ENCODE results near the gene SPEF2. TPM values are rescaled to one million over a fixed set of nuclear protein-coding genes. Genes with fewer than 3 reads are reported as not detected.

Gene SPEF2
- total RNA-seq, 3 donors from 2014 or later: 3.4 to 4.3 (median 3.4) TPM

DNA sequence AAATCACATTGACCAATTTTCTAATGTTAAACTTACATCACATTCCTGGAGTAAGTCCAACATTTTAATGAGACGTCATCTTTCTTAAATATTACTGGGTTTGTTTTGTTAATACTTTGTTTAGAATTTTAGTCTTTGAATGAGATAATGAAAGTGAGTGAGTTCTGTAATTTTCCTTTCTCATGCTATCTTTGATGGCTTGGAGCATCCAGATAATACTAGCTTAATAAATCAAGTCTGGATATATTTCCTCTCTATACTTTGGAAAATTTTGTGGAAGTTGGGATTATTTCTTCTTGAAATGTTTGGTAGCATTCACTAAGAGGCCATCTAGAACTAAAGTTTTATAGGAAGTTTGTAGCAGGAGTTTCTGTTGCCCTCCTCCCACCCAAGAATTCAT is 148.3 kb downstream of the SPEF2 start:
- ATAC-seq (no peak), DNase-seq (no peak)
- H3K4me3 Mint-ChIP-seq: no peak overlapping the region
- peaks cover 15% of the 10 kb centered on the region for H3K4me1 Mint-ChIP-seq (ENCODE audit: low read depth)
- no peaks in the 10 kb centered on the region for H3K27me3 Mint-ChIP-seq (ENCODE audit: low read depth)
- no peaks in the 10 kb centered on the region for H3K36me3 Mint-ChIP-seq (ENCODE audit: insufficient read depth)
- H3K9me3 Mint-ChIP-seq: no peaks in the 10 kb centered on the region

DNA sequence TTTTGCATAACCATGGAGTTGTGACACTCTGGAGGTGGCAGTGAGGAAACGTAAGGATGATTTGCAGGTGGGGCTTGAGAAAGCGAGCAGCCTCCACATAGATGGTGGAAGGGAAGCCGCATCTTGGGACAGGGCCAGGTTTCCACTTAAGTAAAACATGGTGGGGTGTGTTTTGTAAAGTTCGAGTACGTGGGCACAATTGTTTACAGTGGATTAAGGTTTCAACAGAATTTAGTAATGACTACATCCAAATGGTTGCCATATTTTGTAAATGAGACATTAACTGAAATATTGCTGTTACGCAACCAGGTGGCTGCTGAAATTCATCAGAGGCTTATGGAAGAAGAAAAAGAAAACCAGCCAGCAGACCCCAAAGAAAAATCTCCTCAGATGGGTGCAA is 153.6 kb downstream of the SPEF2 start:
- Mint-ChIP-seq H3K27me3 (ENCODE audit: low read depth) (no peaks in the 10 kb centered on the region), H3K9me3 (no peaks in the 10 kb centered on the region), H3K4me1 (ENCODE audit: low read depth) (peaks cover 32% of the 10 kb centered on the region), H3K36me3 (ENCODE audit: insufficient read depth) (peaks cover 5% of the 10 kb centered on the region), H3K4me3 (no peak overlapping the region)
- DNase-seq: no peak
- no peak for ATAC-seq

DNA sequence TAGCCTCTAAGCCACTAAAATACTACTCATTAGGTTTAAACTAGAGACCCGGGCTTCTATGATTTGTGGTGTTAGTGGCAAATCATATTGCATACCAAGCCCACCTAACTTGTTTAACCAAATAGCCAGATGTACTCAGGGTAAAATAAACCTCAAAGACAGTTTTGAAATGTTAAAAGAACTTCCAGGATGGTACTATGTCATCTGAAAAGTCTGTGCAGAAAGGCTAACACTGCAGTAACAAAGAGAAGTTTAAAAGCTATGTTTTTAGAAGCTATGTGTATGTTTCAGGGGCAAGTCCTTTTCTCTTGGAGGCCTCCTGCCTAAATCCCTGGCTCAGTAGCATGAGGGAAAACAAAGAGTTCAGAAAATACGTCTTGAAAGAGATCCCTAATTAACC is 154.2 kb downstream of the SPEF2 start:
- no peaks in the 10 kb centered on the region for H3K27me3 Mint-ChIP-seq (ENCODE audit: low read depth)
- no peaks in the 10 kb centered on the region for H3K9me3 Mint-ChIP-seq
- H3K4me1 Mint-ChIP-seq (ENCODE audit: low read depth): peaks cover 36% of the 10 kb centered on the region
- H3K4me3 Mint-ChIP-seq: no peak overlapping the region
- ATAC-seq (no peak), DNase-seq (no peak)
- H3K36me3 Mint-ChIP-seq (ENCODE audit: insufficient read depth): peaks cover 5% of the 10 kb centered on the region

DNA sequence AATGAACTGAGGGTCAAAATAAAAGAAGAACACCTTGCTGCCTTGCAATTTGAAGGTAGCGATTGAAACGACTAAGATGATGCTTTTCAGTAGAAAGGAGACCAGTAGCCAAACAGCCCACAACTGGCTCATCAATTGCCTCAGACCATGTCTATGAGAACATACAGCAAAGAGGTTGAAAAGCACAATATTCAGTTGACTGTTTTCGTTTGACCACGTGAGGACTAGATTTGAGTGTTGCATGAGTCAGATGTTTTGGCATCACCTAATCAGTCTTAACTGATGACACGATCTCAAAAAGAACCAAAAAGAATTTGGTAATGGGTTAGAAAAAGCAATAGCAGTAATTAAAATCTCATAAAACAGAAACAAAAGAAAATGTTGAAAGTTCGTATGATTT is 156.3 kb downstream of the SPEF2 start:
- ATAC-seq (peak; percentile 88 to 90), DNase-seq (no peak)
- H3K4me1 Mint-ChIP-seq (ENCODE audit: low read depth): peaks cover 54% of the 10 kb centered on the region
- no peak overlapping the region for H3K4me3 Mint-ChIP-seq
- no peaks in the 10 kb centered on the region for H3K27me3 Mint-ChIP-seq (ENCODE audit: low read depth)
- H3K9me3 Mint-ChIP-seq: no peaks in the 10 kb centered on the region
- H3K36me3 Mint-ChIP-seq (ENCODE audit: insufficient read depth): peaks cover 5% of the 10 kb centered on the region

DNA sequence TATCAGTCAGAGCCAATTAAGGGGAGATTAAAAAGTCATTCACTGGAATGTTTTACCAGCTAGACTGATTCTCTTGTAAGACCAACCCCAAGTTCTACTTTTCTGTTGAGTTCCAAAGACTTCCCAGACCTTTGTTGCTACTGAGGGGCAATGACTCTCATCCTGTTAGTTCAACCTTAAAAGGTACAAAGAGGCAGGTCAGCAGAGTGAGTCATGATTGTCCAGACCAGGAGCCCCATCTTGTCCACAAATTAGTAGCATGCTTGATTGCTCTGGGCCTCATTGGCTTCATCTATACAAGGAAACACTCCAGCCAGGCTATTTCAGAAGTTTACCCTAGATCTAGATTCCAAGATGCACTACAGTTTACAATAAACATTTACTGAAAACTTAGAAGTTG is 159.1 kb downstream of the SPEF2 start:
- peaks cover 2% of the 10 kb centered on the region for H3K36me3 Mint-ChIP-seq (ENCODE audit: insufficient read depth)
- DNase-seq (no peak), ATAC-seq (no peak)

DNA sequence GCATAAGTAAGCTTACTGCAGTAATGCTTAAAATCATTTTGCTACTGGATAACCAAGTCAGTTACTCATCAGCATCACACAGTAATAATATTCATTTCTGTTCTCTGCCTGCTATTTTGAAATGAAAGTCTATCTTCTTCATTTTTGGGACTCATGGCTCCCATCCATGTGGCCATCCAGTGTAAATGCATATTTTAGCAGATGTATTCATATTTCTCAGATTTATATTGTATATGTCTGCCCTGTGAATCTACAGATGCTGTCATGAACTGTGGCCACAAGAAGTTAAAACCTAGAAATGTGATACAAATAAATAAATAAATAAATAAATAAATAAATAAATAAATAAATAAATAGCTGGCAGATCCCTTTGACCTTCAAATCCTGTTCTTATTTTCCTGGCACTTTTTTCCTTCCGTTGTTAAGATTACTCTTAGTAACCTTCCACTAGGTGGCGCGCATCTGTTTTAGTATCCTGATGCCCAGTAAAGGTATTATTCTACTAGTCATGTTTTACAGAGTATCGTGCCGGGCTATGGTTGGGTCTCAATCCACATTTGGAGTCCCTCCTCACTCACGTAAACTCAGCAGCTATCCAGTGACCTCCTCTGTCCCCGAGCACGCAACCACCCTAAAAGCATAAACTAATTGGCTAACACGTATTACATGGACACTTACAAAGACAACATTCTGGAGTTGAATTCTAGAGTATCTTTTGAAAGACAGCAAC is 159.9 kb downstream of the SPEF2 start:
- peak; percentile 75 for DNase-seq
- Mint-ChIP-seq H3K4me3 (peak overlapping the region; percentile 69), H3K27me3 (ENCODE audit: low read depth) (no peaks in the 10 kb centered on the region), H3K4me1 (ENCODE audit: low read depth) (peaks cover 77% of the 10 kb centered on the region), H3K36me3 (ENCODE audit: insufficient read depth) (no peaks in the 10 kb centered on the region), H3K9me3 (no peaks in the 10 kb centered on the region)
- peak; percentile 11 to 37 for ATAC-seq

More for the DNA sequence above, 159.1 kb downstream of the SPEF2 start:
- Mint-ChIP-seq H3K4me3 (no peak overlapping the region), H3K27me3 (ENCODE audit: low read depth) (no peaks in the 10 kb centered on the region), H3K4me1 (ENCODE audit: low read depth) (peaks cover 73% of the 10 kb centered on the region), H3K9me3 (no peaks in the 10 kb centered on the region)

DNA sequence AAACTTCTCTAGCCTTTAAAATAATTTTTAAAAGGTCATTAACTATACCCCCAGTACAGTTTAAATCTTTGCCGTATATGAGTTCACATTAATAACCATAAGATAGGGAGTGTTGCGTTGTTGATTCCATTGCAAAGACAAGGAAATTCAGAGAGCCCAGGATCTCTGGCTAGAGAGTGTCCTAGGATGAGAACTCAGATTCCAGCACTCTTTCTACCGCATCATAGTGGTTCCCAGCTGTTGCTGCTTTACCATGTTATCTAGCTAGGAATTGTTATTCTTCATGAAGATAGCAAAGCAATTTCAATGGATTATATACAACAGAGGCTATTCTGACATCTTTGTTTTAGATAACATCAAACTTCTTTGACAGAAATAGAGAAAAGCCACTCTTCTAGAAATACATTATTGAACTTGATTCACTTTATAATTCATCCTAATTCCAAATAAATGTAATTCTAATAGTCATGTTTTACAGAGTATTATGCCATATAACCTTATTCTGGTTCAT is 160.7 kb downstream of the SPEF2 start:
- Mint-ChIP-seq H3K27me3 (ENCODE audit: low read depth) (no peaks in the 10 kb centered on the region), H3K4me3 (no peak overlapping the region), H3K4me1 (ENCODE audit: low read depth) (peaks cover 82% of the 10 kb centered on the region), H3K9me3 (no peaks in the 10 kb centered on the region), H3K36me3 (ENCODE audit: insufficient read depth) (no peaks in the 10 kb centered on the region)
- no peak for DNase-seq
- ATAC-seq: no peak

DNA sequence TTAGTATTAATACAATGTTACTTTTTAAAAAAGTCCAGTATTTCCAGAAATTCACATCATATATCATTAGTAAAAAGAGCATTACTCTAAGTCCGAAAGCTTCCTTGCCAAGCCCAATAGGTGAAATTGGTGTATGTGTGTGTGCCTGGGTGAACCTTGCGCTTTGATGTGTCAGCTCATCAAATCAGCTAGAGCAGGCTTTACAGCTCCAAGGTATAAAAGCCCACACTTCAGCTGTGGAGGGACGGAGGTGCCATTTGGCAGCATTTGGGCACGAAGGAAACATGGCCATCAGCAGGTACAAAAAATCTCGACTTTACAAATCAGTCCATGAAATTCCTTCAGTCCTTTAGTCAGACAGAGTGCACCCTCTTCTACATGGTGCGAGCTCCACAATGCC is 162.6 kb downstream of the SPEF2 start:
- Mint-ChIP-seq H3K27me3 (ENCODE audit: low read depth) (no peaks in the 10 kb centered on the region), H3K9me3 (no peaks in the 10 kb centered on the region), H3K36me3 (ENCODE audit: insufficient read depth) (no peaks in the 10 kb centered on the region), H3K4me3 (peak overlapping the region; percentile 73), H3K4me1 (ENCODE audit: low read depth) (peaks cover 80% of the 10 kb centered on the region)
- DNase-seq (peak; percentile 52), ATAC-seq (peak; percentile 55 to 66)

DNA sequence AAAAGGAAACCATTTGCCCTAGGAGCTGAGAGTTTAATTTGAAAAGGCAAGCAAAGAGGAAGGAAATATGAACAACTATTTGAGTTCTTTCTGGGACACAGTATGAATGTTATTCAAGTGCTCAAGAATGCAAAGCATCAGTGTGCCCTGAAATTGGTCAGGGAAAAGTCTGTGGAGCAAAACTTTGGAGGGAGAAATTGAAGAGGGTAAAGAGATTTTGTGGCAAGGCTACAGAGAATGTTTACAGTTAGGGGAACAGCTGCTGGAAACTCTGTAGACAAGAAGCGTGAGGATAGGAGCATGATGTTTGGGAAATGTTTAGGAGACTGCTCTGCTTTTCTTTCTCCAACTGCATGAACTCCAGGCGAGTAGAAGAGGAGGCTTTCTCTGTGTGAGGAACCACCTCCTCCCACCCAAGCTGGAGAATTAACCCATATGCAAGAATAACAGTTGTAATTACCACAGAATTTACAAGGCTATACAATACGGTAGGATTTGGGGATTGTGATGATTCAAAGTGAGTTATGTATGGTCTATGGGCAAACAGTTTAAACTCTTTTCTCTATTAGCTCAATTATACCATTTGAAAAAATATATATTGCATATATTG is 163.6 kb downstream of the SPEF2 start:
- Mint-ChIP-seq H3K9me3 (no peaks in the 10 kb centered on the region), H3K4me3 (peak overlapping the region; percentile 71), H3K36me3 (ENCODE audit: insufficient read depth) (no peaks in the 10 kb centered on the region), H3K27me3 (ENCODE audit: low read depth) (no peaks in the 10 kb centered on the region), H3K4me1 (ENCODE audit: low read depth) (peaks cover 83% of the 10 kb centered on the region)
- DNase-seq: no peak
- no peak for ATAC-seq

DNA sequence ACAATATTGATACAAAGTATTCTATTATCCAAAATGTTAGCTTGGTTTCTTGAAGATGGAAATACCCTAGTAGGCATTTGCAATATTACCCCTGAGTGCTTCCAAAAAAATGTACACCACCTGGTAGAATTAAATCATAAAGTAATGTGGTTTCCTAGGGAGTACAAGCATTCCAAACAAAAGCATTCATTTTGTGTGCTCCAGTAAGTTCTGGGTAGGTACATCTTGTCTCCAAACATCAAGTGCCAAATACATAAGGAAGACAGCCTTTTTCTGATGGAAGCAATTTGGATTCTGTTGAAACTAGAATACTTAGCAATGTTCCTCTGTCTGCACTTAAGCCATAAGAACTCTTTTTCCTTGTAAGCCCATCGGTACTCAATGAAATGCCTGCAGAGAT is 165.9 kb downstream of the SPEF2 start:
- Mint-ChIP-seq H3K4me1 (ENCODE audit: low read depth) (peaks cover 80% of the 10 kb centered on the region), H3K9me3 (no peaks in the 10 kb centered on the region), H3K4me3 (no peak overlapping the region), H3K36me3 (ENCODE audit: insufficient read depth) (no peaks in the 10 kb centered on the region), H3K27me3 (ENCODE audit: low read depth) (no peaks in the 10 kb centered on the region)
- ATAC-seq (no peak), DNase-seq (no peak)

DNA sequence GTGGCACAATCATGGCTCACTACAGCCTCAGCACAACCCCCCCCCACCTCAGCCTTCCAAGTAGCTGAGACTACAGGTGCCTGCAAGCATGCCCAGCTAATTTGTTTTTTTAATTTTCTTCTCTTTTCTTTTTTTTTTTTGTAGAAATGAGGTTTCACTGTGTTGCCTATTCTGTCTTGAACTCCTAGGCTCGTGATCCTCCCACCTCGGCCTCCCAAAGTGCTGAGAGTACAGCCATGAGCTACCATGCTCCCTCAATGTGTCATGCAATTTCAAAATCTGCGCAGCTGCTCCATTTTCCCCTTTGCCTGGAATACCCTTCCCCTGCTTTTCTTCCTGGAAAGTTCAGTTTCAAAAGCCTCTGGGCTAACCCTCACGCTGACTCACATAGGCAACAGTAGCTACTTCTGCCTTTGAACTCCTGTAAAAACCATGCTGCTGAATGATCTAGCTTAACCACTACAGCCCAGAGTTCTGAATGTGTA is 168.0 kb downstream of the SPEF2 start:
- no peaks in the 10 kb centered on the region for H3K27me3 Mint-ChIP-seq (ENCODE audit: low read depth)
- ATAC-seq (peak; percentile 84 to 88), DNase-seq (peak; percentile 32)
- H3K4me3 Mint-ChIP-seq: peak overlapping the region; percentile 46
- no peaks in the 10 kb centered on the region for H3K9me3 Mint-ChIP-seq
- H3K36me3 Mint-ChIP-seq (ENCODE audit: insufficient read depth): no peaks in the 10 kb centered on the region
- peaks cover 78% of the 10 kb centered on the region for H3K4me1 Mint-ChIP-seq (ENCODE audit: low read depth)

DNA sequence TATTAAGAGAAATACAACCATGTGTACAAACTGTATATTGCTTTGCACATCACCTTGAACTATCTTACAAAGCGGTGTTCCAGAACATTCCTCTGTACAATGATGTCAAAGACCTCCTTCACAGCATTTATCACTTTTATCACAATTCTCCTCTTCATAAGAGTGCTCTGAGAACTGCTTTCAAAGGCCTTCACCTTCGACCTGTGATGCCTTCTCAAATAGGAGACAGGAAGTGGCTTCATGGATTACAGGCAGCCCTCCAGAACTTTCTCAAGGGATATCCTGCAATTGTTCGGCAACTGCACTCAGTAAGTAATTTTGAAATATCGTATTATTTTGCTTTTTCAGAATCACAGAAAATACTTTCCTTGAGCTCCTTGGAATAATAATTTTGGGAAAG is 171.1 kb downstream of the SPEF2 start:
- H3K36me3 Mint-ChIP-seq (ENCODE audit: insufficient read depth): no peaks in the 10 kb centered on the region
- ATAC-seq (no peak), DNase-seq (no peak)
- peaks cover 80% of the 10 kb centered on the region for H3K4me1 Mint-ChIP-seq (ENCODE audit: low read depth)
- H3K4me3 Mint-ChIP-seq: no peak overlapping the region
- H3K27me3 Mint-ChIP-seq (ENCODE audit: low read depth): no peaks in the 10 kb centered on the region
- H3K9me3 Mint-ChIP-seq: no peaks in the 10 kb centered on the region

DNA sequence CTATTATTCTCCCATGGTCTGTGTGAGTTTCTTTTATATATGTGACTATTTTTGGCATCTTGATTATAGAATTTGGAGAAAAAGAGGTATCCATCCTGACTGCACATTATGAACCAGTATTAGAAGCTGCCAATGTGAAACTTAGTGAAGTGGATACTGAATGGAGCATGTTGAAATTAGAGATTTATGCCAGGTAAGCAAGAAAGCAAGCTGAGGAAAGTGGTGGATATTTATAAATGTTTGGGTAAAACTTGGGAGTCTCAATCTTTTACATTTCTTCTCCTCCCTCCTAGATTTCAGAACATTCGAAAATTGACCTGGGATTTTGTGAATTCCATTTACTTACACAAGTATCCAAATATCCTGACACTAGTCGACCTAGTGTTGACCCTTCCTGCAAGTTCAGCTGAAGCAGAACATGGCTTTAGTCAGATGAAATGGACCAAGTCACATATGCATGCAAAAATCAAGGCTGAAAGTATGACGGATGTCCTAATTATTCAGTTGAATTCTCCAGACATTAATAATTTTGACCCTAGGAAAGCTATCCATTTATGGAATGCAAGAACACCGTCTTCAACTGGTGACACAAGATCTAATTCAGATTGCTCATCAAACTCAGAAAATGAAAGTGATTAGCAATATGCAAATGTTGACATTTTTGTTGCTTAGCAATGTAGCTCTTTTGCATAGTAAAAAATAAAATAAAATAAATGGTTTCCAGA is 172.2 kb downstream of the SPEF2 start:
- Mint-ChIP-seq H3K9me3 (no peaks in the 10 kb centered on the region), H3K27me3 (ENCODE audit: low read depth) (no peaks in the 10 kb centered on the region), H3K36me3 (ENCODE audit: insufficient read depth) (no peaks in the 10 kb centered on the region), H3K4me3 (peak overlapping the region; percentile 1), H3K4me1 (ENCODE audit: low read depth) (peaks cover 81% of the 10 kb centered on the region)
- no peak for ATAC-seq
- DNase-seq: no peak

DNA sequence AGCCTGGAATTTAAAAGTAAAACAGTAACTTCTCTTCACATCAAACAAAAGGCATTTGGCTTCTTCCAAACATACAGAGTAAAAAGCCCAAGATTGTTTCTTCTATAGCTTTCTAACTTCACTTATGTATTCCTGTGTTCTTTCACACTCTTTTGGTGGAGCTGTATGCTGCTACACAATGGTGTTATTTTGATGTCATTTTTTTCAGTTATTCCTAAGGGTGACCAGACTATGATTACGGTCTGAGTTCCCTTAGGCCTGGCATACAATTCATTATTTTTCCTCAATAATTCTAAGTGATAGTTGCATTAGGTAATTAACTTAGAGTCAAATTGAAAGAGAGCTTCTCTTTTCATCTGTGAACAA is 172.8 kb downstream of the SPEF2 start:
- Mint-ChIP-seq H3K4me1 (ENCODE audit: low read depth) (peaks cover 82% of the 10 kb centered on the region), H3K9me3 (no peaks in the 10 kb centered on the region), H3K27me3 (ENCODE audit: low read depth) (no peaks in the 10 kb centered on the region), H3K4me3 (peak overlapping the region; percentile 1), H3K36me3 (ENCODE audit: insufficient read depth) (no peaks in the 10 kb centered on the region)
- DNase-seq: no peak
- ATAC-seq: no peak

DNA sequence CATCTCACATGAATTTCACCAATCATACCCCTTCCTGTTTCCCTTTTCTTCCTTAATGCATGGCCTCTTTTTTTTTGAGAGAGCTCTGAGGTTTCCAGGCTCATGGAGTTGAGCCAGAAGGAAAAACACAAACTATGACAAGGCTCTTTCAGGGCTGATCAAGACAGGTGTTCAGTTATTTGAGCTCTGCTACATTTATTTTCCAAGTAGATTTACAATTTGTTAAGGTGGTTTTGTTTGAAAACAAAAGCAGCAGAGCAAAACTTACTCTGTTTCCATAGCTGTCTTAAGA is 176.6 kb downstream of the SPEF2 start:
- H3K4me1 Mint-ChIP-seq (ENCODE audit: low read depth): peaks cover 90% of the 10 kb centered on the region
- DNase-seq (no peak), ATAC-seq (no peak)
- H3K4me3 Mint-ChIP-seq: peak overlapping the region; percentile 14
- H3K27me3 Mint-ChIP-seq (ENCODE audit: low read depth): no peaks in the 10 kb centered on the region
- H3K9me3 Mint-ChIP-seq: no peaks in the 10 kb centered on the region
- no peaks in the 10 kb centered on the region for H3K36me3 Mint-ChIP-seq (ENCODE audit: insufficient read depth)
